Left ventricle myocardium inferior (tissue), 1 donor: Measurements from ENCODE around the gene RHOH. TPM values are rescaled to one million over a fixed set of nuclear protein-coding genes. Genes with fewer than 3 reads are reported as not detected.

Experiments used
- DNase-seq: peaks from one replicate; pipeline ENCODE4 v3.0.0-alpha.2; 2020
- H3K27ac ChIP-seq: fragments of 200-600 bp; replicated peaks from 2 replicates; pipeline ENCODE4 v1.8.0; 2021
- H3K27me3 ChIP-seq: fragments of 200-600 bp; 2 replicates; pipeline ENCODE4 v1.8.0; 2021; ENCODE audit warnings: low read depth
- H3K36me3 ChIP-seq: fragments of 200-600 bp; 2 replicates; pipeline ENCODE4 v1.8.0; 2021
- H3K4me1 ChIP-seq: fragments of 200-600 bp; 2 replicates; pipeline ENCODE4 v1.8.0; 2021
- H3K4me3 ChIP-seq: fragments of 200-600 bp; 2 replicates; pipeline ENCODE4 v1.8.0; 2021; ENCODE audit warnings: mild to moderate bottlenecking, moderate library complexity
- H3K9me3 ChIP-seq: fragments of 200-600 bp; replicated peaks from 2 replicates; pipeline ENCODE4 v1.8.0; 2021
- CTCF ChIP-seq: fragments of 200-600 bp; IDR thresholded peaks from 2 replicates; pipeline ENCODE4 v1.8.0; 2021; ENCODE audit warnings: antibody characterized with exemption, mild to moderate bottlenecking, borderline replicate concordance
- intact Hi-C: fragments of 100-400 bp; cut with micrococcal nuclease; formaldehyde crosslinking; loops from one replicate; pipeline ENCODE4 v1.11.0; 2022
- total RNA-seq: library from RNA; stranded (reverse); fragmentation: NEBNext Ultra II Directional; extraction: Animal tissue kit (Norgen Biotek cat#: 25700); gene quantifications from one replicate; pipeline ENCODE4 v1.2.1, GENCODE V29; 2021
- donor health status: DM: no; HTN: yes; CAD: no; lungs with severe emphysema.

The RHOH gene
- total RNA-seq, 1 donor from 2014 or later = 0.41 TPM

GRCh38 chr4:40227284-40227683 lies 30.5 kb downstream of the RHOH start:
- H3K27me3 ChIP-seq = peaks cover 10% of the 10 kb centered on the region
- intact Hi-C loops = no loop called here
- peaks cover 9% of the 10 kb centered on the region for H3K9me3 ChIP-seq
- no peaks in the 10 kb centered on the region for H3K36me3 ChIP-seq
- no peaks in the 10 kb centered on the region for H3K4me1 ChIP-seq
- no peak overlapping the region for H3K27ac ChIP-seq
- DNase-seq = no peak
- no peak for TF ChIP-seq CTCF
- no peak overlapping the region for H3K4me3 ChIP-seq

- no peaks in the 10 kb centered on the region for H3K36me3 ChIP-seq
- H3K4me1 ChIP-seq = no peaks in the 10 kb centered on the region
- no peak overlapping the region for H3K4me3 ChIP-seq
- no peaks in the 10 kb centered on the region for H3K9me3 ChIP-seq
- H3K27me3 ChIP-seq = peaks cover 17% of the 10 kb centered on the region
- intact Hi-C loops = no loop called here
- DNase-seq = no peak
- no peak for TF ChIP-seq CTCF
- no peak overlapping the region for H3K27ac ChIP-seq
These were observed 31.9 kb downstream of the RHOH start for GRCh38 chr4:40228497-40229365.

- Histone ChIP-seq H3K4me1 (no peaks in the 10 kb centered on the region), H3K36me3 (no peaks in the 10 kb centered on the region), H3K27ac (no peak overlapping the region), H3K27me3 (peaks cover 17% of the 10 kb centered on the region), H3K9me3 (no peaks in the 10 kb centered on the region), H3K4me3 (no peak overlapping the region)
- no peak for TF ChIP-seq CTCF
- intact Hi-C loops = no loop called here
- no peak for DNase-seq
These were observed 34.6 kb downstream of the RHOH start for GRCh38 chr4:40231316-40231863.

GRCh38 chr4:40232610-40233009 lies 35.8 kb downstream of the RHOH start:
- H3K9me3 ChIP-seq = no peaks in the 10 kb centered on the region
- no peaks in the 10 kb centered on the region for H3K4me1 ChIP-seq
- H3K27ac ChIP-seq = no peak overlapping the region
- TF ChIP-seq CTCF = no peak
- no peak for DNase-seq
- H3K27me3 ChIP-seq = peaks cover 17% of the 10 kb centered on the region
- no peak overlapping the region for H3K4me3 ChIP-seq
- intact Hi-C loops = no loop called here
- no peaks in the 10 kb centered on the region for H3K36me3 ChIP-seq

- no peak for DNase-seq
- no peak for TF ChIP-seq CTCF
- H3K9me3 ChIP-seq = no peaks in the 10 kb centered on the region
- no peak overlapping the region for H3K27ac ChIP-seq
- no peaks in the 10 kb centered on the region for H3K4me1 ChIP-seq
- intact Hi-C loops = no loop called here
- H3K27me3 ChIP-seq = peaks cover 17% of the 10 kb centered on the region
- H3K4me3 ChIP-seq = no peak overlapping the region
- H3K36me3 ChIP-seq = no peaks in the 10 kb centered on the region
These were observed 36.4 kb downstream of the RHOH start for GRCh38 chr4:40233227-40233626.
